Renal pelvis (tissue), 12 donors: Measurements from ENCODE around the gene FGFRL1. TPM values are rescaled to one million over a fixed set of nuclear protein-coding genes. Genes with fewer than 3 reads are reported as not detected.

Experiments used
- DNase-seq: peaks from one replicate; pipeline ENCODE4 v3.0.0-alpha.2; 2013
- long read RNA-seq, 16 experiments: transcript quantifications; one replicate each; lab custom pipeline, GENCODE V29; 2026
- polyA plus RNA-seq, 3 donors: library from polyadenylated mRNA; unstranded; fragments of 120-200 nt; gene quantifications; one replicate each; pipeline ENCODE4 v1.2.1, GENCODE V29; 2013; ENCODE audit not compliant: insufficient read length in 3 of 3

FGFRL1 gene, protein sequence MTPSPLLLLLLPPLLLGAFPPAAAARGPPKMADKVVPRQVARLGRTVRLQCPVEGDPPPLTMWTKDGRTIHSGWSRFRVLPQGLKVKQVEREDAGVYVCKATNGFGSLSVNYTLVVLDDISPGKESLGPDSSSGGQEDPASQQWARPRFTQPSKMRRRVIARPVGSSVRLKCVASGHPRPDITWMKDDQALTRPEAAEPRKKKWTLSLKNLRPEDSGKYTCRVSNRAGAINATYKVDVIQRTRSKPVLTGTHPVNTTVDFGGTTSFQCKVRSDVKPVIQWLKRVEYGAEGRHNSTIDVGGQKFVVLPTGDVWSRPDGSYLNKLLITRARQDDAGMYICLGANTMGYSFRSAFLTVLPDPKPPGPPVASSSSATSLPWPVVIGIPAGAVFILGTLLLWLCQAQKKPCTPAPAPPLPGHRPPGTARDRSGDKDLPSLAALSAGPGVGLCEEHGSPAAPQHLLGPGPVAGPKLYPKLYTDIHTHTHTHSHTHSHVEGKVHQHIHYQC
- polyA plus RNA-seq, result 10 to 100 TPM; 42.6 to 43.8 (median 42.9) TPM
- long read RNA-seq, donor 1, transcript FGFRL1-205 (7 exons, 2,304 nt), result major isoform, 6 of 6 reads
- long read RNA-seq, donor 1, partial matches to known transcripts, result 0 of 6 reads
- long read RNA-seq, donor 1, other reads (novel, unspliced or antisense), result 0 of 6 reads
- long read RNA-seq, donor 2, partial matches to known transcripts, result 0 of 2 reads
- long read RNA-seq, donor 2, other reads (novel, unspliced or antisense), result 0 of 2 reads
- long read RNA-seq, donor 3, partial matches to known transcripts, result 0 of 1 reads
- long read RNA-seq, donor 3, other reads (novel, unspliced or antisense), result 0 of 1 reads
- long read RNA-seq, donor 4, partial matches to known transcripts, result 0 of 1 reads
- long read RNA-seq, donor 4, other reads (novel, unspliced or antisense), result 0 of 1 reads
- long read RNA-seq, donor 5, partial matches to known transcripts, result 0 of 2 reads
- long read RNA-seq, donor 5, other reads (novel, unspliced or antisense), result 0 of 2 reads
- long read RNA-seq, donor 6, partial matches to known transcripts, result 0 of 2 reads
- long read RNA-seq, donor 6, other reads (novel, unspliced or antisense), result 0 of 2 reads
- long read RNA-seq, donor 7, partial matches to known transcripts, result 38 of 42 reads
- long read RNA-seq, donor 7, other reads (novel, unspliced or antisense), result 0 of 42 reads
- long read RNA-seq, donor 8, partial matches to known transcripts, result 28 of 32 reads
- long read RNA-seq, donor 8, other reads (novel, unspliced or antisense), result 0 of 32 reads
- long read RNA-seq, donor 9, partial matches to known transcripts, result 0 of 4 reads
- long read RNA-seq, donor 9, other reads (novel, unspliced or antisense), result 0 of 4 reads
- long read RNA-seq, donor 10, partial matches to known transcripts, result 0 of 4 reads
- long read RNA-seq, donor 10, other reads (novel, unspliced or antisense), result 0 of 4 reads
- long read RNA-seq, donor 11, partial matches to known transcripts, result 0 of 3 reads
- long read RNA-seq, donor 11, other reads (novel, unspliced or antisense), result 0 of 3 reads
- long read RNA-seq, donor 12, partial matches to known transcripts, result 6 of 9 reads
- long read RNA-seq, donor 12, other reads (novel, unspliced or antisense), result 0 of 9 reads
- long read RNA-seq, donor 13, partial matches to known transcripts, result 0 of 3 reads
- long read RNA-seq, donor 13, other reads (novel, unspliced or antisense), result 0 of 3 reads
- long read RNA-seq, donor 14, result 0 reads
- long read RNA-seq, donor 15, transcript FGFRL1-205 (7 exons, 2,304 nt), result major isoform, 5 of 6 reads
- long read RNA-seq, donor 15, partial matches to known transcripts, result 0 of 6 reads
- long read RNA-seq, donor 15, other reads (novel, unspliced or antisense), result 0 of 6 reads
- long read RNA-seq, donor 16, partial matches to known transcripts, result 0 of 1 reads
- long read RNA-seq, donor 16, other reads (novel, unspliced or antisense), result 0 of 1 reads

DNA sequence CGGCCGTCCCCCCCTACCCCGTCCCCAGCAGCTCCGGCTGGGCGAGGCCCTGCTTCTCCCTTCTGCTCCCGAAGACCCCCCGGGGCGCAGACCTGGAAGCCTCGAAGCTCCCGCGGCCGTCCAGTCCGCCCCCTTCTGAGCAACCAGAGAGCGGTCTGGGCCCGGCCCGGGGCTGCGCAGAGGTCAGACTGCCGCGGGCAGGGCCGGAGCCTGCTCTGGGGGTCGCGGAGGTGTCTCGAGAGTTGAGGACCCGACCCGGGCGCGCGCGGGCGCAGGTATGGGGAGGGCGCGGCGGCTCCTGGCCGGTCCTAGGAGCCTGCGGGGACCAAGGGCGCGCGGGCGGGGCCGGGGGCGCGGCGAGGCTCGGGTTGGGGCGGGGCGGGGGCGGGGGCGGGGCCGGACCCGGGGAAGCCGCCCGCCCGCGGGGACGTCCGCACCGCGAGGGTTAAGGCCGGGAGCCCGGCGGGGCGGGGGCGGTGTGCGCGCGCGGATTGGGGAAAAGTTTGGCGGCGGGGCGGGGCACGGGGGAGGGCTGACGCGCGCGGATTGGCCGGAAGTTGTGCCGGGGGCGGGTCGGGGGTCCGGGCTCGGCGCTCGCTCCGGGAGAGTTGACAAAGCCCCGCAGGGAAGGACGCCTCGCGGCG is at the start of gene FGFRL1:
FGFRL1 (plus strand) TSS at position 605 of the 644 bp plus-strand sequence. CDS start 860 bp downstream, outside the sequence.
- DNase-seq, result peak; percentile 85

DNA sequence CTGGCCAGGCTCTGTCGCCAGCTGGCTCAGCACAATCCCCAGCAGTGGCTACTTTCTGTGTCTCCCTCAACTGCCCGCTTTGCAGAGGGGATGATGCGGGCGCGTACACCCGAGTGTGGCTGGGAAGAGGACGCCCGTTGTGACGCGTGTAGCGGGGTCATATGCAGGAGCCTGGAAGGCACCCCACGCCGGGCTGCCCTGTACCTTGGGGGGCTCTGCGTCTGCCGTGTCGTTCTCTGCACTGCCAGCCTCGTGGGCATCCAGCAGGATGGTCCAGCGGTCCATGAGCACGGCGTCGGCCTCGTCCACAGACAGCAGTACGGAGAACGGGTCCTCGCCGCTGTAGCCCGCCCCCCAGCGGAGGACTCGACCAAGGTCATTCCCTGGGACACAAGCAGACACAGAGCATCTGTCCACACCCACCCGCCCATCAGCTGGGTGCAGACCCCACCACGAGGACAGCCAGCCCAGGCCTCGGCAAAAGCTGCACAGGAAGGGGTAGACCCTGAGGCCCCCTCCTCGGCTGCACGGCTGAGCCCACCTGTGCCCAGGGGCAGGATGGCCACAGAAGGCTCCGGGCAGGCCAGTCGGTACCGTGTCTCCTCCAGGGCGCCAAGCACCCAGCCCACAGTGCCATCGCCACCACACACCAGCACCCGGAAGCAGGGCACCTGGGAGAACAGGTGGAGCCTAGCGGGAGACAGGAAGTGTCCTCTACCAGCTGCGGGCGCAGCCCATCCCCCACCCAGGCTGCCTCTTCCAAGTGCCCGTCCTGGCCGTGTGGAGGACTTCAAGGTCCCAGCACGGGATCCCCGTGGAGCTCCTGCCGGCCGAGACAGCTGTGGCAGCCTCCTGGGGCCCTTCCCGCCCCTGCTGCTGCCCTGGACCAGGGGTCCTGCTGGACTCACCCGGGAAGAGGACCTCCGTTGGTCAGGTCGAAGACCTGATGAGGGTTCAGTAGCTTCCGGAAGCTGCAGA is 48.9 kb upstream of the FGFRL1 start:
- DNase-seq, result no peak

DNA sequence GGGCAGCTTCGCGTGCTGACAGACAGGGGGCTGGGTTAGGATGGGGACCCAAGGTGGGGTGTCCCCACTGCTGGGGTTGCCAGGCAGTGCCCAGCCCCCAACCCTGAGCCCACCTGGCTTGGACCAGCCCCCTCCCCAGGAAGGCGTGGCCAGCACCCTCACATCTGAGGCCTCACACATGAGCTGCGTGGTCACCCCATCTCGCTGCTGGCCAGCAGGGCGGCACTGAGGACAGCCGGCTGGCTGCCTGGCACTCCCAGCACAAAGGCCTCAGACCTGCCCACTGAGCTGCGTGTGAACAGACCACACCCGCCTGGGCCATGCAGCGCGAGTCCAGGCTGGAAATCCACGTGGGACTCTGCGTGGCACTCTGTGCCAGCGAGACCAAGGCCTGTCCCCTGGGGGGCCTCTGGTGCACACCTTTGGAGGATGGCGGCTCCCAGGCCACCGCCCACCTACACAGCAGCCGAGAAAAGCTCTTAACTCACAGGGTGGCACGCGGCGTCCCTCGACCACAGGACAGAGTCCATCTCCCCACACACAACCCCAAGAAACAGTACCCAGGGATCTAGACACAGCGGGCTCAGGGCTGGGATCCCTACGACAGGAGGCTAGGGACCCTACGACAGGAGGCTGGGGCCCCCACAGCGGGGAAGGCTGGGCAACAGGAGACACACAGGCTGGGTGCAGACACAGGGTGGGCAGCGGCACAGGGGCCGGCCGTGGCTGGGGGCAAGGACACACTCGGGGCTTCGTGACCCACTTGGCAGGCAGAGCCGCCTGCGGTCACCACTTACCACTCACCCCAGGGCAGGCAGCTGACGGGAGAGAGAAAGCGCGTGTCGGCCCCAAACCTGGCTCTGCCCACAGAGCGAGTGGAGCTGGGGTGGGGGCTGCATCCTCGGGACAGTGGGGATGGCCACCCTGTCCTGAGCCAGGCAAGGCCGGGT is 47.9 kb upstream of the FGFRL1 start:
- DNase-seq, result no peak

DNA sequence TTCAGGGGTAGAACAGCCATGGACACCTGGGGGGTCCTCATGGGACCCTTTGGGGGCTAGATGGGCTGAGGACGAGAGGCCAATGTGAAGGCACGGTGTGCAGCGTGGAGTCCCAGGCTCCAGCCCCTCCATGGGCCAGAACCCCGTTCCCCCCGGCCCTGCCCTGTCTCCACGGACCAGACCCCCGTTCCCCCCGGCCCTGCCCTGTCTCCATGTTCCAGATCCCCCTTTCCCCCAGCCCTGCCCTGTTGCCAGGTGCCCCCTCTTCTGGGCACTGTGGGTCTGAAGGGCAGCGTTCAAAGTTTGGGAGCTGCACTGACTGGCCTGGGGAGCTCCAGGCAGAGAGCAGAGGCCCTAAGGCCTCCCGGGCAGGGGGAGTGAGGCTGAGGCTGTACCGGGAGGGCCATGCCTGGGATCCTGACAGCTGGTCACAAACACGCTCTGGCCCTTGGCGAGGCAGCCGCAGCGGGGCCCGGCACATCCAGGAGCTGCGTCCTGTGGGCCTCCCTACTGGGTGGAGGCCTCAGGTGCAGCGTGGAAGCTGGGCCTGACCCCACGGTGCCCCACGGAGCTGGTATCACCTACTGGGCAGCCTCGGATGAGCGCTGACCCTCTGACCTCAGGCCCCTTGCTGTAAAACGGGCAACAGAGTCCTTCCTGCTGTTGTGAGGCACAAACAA is 46.9 kb upstream of the FGFRL1 start:
- DNase-seq, result no peak

DNA sequence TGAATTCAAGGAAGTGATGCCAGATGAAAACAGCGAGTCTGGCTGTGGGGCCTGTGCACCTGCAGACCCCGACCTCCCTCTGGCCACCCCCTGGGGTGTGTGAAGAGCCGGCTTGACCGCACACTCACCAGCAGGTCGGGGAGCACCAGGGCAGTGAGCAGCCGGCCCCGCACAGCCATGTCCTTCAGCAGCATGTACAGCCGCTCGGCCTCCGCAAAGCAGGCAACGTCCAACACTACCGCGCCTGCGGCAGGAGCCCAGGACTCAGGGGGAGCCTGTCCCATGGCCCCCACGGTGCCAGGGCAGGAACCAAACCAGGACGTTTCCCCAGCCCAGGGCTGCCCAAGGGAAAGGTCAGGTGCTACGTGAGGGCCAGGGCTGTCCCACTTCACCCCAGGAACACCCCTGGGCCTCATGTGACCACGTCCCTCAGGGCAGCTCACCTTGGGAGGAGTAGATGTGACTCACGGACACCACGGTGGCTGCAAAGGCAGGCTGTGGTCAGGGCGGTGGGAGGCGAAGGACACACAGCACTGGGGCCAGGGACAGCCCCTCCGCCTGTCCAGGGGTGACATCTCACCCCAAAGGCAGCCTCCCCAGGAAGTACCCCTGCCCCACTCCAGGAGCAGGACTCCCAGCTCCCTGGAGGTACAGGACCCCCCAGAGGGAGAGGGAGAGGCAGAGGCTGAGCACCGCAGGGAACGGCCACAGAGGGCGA is 46.2 kb upstream of the FGFRL1 start:
- DNase-seq, result no peak

DNA sequence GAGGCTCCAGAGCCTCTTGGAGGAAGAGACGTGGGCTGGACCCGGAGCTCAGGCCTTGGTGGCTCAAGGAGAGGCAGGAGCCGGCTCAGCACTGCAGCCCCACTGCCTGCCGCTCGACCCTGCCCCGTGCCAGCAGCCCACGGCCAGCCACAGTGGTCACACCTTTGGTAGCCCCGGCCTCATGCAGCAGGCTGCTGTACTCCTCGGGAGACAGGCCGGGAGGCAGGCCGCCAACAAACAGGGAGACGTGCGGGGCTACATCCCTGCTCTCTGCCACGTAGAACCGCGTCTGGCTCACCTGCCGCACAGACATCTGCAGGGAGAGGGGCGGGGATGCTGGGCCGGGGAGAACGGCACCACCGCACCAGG is 45.7 kb upstream of the FGFRL1 start:
- no peak for DNase-seq

DNA sequence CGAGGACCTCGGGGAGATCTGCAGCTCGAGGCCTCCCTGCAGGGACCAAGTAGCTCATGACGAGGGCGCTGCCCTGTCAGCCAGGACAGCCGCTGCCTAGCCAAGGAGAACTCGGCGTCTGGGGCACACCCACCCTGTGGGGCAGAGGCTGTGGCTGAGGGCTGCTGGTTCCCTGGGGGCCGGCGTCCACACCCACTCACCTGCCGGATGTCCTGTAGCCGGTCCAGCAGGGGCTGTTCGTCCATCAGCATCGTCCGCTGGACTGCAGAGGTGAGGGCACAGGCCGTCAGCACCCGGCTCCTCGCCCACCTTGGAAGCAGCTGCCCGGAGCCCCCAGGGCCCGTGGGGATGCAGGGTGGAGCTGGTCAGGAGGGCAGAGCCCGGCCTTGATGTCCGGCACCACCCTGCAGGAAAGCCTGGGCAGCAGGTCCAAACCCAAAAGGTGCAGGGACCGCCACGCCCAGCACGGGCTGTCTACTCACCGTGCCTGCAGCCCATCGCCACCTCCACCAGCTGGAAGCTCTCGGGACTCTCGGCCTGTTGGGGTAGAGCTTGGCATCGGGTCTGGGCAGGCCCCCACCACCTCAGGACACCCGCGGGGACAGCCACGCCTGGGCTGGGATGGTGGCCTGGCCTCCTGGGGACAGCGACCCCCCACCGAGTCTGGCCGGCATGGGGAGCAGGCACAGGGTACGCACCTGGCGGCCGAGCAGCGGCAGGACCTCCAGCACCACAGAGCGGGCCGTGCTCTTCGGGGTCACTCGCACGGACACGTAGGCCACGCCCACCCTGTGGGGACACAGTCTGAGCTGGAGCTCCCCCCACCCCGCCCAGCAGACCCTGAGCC is 44.9 kb upstream of the FGFRL1 start:
- no peak for DNase-seq

DNA sequence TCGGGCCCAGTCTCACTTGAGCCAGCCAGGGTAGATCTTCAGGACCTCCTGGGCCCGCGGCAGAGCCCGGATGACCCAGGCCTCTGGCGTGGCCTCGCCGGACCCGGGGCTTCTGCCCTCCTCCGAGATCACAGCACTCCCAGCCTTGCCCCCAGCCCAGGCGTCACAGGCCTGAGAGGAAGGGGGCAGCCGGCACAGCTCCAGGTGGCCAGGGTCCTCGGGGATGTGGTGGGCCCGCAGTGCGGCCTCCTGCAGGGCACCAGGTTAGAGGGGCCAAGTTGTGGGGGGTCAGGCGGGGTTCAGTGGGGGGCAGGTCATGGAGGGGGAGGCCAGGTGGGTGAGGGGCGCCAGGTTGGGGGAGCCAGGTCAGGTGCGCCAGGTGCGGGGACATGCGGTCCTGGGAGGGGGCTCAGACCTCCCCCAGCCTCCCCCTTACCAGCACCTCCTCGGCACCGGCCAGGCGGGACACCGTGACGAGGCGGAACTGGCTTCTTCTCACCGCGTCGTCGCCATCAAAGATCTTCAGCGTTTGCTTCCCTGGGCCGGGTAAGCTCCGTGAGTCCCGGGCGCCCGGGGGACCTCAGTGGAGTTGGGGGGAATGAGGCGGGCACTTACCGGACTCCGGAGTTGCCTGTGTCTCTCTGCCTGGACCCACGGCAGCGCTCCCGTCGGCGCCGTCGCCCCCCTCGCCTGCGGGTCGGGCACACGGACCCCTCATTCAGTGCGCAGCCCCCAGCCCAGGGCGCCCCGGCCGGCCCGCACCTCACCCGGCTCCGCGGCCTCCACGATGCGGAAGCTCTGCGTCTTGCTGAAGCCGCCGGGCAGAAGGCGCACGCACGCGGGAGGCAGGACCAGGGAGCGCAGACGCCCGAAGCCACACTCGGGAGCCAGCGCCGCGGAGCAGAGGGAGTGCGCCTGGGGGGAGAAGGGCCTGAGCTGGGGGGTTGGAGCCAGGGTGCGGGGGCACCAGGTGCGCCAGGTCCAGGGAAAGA is 44.0 kb upstream of the FGFRL1 start:
- no peak for DNase-seq

DNA sequence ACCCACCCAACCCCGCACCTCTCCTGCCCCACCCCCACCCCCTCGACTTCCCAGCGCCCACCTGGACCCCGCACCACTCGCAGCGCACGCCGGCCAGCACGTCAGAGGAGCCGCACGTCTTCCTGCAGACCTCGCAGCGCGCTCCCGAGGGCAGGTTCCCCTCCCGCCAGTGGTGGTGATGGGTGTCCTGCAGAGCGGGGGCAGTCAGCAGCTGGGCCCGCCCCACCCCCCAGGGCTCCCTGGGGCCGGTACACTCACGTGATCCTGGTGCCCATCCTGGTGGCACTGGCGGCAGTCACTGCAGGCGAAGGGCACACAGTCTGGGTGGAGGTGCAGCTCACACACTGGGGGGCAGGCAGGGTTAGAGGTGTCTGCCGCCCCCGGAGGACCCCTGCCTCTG is 43.2 kb upstream of the FGFRL1 start:
- no peak for DNase-seq

DNA sequence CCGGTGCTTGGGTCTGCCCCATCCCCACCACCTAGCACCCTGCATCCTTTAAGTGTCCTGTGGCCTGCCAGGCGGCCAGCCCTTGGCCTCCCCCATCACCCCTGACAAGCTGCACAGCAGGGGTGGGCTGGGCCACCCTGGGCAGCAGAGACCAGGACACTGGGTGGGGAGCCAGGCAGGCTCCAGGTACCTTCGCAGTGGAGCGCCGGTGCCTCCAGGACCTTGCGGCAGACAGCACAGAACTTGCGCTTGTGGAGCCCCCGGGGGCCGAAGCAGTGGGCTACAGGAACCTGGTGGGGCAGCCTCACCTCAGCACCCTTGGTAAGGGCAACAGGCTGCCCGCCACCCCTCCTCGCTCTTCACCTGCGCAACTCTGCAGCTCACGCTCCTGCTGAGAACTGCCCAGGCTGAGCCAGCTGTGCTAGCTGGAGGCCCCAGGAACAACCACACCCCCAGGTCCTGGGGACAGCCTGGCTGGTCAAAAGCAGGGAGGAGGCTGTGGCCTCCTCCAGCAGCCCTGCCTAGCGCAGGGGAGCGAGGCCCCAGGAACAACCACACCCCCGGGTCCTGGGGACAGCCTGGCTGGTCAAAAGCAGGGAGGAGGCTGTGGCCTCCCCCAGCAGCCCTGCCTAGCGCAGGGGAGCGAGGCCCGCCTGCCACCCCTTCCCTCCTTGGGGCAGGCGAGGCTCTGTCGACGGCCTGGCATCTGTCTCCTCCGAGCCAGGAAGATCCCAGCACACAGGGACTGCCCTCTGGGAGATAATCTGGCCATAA is 42.6 kb upstream of the FGFRL1 start:
- no peak for DNase-seq

DNA sequence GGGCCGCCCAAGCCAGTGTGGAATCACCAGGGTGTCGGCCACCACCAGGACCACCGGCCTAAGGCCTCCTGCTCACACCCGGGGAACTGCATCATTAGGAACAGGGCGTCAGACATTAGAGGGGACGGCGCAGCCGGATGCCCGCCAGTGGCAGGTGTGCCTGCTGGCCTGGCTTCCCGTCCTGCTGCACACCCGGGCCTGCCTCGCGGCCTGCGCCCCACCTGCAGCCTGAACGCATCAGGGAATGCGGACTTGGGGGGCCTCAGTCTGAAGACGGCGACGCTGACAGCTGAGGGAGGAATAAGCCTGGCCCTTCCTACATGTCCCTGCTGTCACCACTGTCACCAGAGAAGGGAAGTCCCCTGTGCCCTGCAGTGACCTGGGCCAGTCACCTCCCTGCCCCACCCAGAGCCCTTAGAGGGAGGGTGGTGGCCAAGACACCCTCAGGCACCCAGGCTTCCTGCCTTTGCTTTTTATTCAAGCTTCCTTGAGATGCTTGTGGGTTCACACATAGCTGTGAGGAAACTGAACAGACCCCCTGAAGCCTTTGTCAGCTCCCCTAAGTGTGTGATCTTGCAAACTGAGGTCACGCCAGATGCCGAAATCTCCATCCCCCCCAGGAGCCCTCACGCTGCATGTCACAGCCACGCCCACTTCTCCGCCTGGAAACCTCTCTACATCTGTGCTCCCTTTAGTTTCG is 41.2 kb upstream of the FGFRL1 start:
- no peak for DNase-seq

DNA sequence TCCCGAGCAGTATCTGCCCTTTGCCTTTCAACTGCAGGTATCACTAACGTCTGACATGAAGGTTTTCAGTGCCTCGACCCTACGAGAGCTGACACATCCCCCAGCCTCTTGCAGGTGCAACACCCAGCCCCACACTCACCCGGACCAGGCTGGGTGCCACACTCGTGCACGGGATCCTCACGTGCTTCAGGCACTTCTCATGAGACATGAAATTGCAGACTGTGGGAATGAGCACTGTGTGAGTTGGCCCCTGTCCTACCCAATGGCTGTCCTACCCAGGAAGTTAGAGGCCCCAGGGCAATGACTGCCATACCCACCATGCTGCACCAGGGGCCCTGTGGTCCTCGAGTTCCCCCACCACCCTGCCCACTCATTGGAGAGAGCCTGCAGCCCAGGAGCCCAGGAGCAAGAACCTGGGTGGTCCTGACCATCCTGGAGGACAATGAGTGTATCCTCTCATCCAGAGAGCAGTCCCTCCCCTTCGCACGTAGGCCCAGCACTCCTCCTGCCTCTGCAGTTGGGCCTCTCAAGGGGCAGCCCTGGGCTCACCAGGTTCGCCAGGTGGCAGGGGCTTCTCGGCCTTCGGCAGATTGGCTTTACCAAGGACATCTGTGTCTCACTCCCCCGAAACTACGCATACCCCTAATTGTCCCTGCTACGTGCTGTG is 40.4 kb upstream of the FGFRL1 start:
- no peak for DNase-seq
